ENCODE data around the gene MAGEC1.

- TF ChIP-seq CTCF (IDR thresholded peaks at IDR 0.05; ENCODE audit: poor library complexity, severe bottlenecking) (no peak), EZH2 (IDR thresholded peaks at IDR 0.05; ENCODE audit: borderline replicate concordance, insufficient read depth, low read length, poor library complexity, severe bottlenecking) (no peak), POLR2AphosphoS5 (IDR thresholded peaks at IDR 0.05) (no peak), SMC3 (conservative IDR thresholded peaks at IDR 0.05; ENCODE audit: poor library complexity) (no peak), RAD21 (conservative IDR thresholded peaks at IDR 0.05) (no peak), EP300 (conservative IDR thresholded peaks at IDR 0.05; ENCODE audit: poor library complexity, severe bottlenecking) (no peak)
Observed at GRCh38 chrX:141947350-141947749, 43.7 kb downstream of the MAGEC1 start.

Data from neural cell (in vitro differentiated cells).